HG03039 (cell line): ENCODE results near the gene ZNF827.
A peak's percentile ranks its signal among the peaks of the same experiment; 100 is the strongest.

Experiments used
- ATAC-seq: cut with Tn5 transposase; IDR thresholded peaks from one replicate; pipeline ENCODE4 v1.9.1; 2021; ENCODE audit warnings: mild to moderate bottlenecking, moderate library complexity; ENCODE audit not compliant: unreplicated experiment

Gene ZNF827

DNA sequence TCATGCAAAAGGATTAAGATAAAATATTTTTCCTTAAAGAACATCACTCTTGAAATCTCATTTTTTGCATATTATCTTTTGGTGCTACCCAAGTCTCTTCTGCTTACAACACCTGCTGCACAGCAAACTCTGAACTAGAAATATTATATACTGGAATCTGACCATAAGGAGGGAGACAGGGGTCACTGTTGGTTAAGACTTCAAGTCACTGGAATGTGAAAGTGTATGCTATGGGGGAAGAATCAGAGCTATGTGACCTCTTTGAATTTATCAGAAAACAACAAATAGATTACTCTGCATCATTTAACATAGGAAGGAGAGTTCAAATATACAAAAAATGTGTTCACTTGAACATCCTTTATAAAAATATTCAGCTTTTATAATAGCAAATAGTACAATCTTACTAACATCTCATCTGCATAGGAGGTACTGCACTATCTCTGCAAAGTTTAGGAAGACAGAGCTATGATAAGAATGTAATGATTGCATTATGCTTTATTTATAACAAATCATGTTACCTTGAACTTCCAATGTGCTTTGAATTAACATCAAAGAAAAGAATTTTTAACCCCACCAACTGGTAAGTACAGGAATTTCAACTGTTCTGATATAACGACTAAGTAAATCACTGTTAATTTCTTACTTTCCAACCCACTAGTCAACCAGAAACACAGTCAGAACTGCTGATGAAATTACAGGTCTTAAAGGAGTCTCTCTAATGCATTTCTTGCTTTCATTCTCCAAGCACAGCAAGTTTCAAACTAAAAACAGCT is 69.8 kb downstream of the ZNF827 start:
- ATAC-seq: peak; percentile 64

DNA sequence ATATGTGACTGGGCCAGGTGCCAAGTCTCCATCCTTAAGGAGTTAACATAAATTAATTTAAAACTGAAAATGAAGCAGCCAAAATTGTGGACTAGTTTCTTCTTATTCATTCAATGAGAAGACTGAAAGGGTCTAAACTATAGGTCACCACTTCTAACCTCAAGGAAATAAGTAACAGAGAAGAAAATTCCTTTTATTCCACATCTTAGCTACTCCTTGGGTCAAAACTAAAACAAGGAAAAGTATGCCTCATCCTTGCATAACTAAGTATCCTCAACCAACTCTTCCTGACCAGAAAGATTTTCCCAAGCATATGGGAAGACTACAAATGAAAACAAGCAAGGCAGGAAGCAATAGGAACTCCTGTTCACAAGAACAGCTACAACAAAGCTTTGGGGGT is 71.2 kb downstream of the ZNF827 start:
- ATAC-seq: no peak

DNA sequence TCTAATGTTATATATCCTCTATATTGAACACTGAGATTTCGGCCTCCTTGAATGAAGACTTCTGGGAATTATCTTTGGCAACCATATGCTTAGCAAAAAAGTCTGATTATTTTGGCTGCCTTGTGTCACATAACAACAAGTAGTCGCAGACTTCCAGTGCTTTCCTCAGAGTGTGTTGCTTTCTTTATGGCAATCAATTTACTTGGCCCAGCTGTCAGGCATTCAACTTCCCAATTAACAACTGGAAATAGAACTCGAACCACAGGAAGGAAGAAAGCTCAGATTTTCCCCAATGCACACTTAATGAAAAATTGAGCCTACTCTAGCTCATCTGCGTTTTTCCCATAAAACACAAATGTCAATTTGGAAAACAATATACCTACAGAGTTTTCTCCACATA is 71.6 kb downstream of the ZNF827 start:
- no peak for ATAC-seq

DNA sequence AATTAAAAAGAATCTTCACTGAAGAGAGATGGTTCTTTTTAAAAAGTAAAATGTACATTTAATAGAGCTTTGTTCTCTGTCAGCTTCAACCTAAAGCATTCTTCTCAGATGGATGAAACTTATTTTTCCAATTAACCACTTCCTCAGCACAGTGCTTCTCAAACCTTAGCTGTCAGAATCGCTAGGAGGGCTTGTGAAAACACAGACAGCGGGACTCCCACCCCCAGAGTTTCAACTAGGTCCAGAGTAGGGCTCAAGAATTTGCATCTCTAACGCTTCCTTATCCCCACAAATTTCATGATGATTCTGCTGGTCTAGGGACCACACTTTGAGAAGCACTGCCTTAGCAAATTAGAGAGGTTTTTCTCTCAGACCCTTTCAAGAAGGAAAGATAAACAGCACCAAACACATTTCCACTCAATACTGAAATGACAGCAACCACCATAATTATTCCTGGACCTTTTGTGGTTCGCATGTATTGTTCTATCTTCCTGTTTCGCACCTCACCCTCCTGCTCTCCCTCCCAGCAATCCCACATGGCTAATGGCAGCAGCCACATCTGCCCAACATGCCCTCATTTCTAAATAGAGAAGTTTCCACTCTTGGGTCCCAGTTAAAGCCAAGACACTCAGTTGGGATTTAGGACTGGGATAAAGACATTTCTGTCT is 73.2 kb downstream of the ZNF827 start:
- ATAC-seq: peak; percentile 37

DNA sequence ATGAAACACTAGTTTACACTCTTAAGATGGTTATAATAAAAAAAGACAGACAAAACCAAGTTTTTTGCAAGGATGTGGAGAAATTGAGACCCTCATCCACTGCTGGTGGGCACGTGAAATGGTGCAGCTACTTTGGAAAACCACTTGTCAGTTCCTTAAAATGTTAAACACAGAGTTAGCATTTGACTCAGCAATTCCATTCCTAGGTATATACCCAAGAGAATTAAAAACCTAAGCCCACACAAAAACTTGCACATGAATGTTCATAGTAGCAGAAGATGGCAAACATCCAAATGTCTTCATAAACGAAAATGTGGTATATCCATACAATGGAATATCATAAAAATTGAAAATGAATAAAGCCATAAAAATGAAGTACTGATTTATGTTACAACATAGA is 75.4 kb downstream of the ZNF827 start:
- ATAC-seq: no peak

DNA sequence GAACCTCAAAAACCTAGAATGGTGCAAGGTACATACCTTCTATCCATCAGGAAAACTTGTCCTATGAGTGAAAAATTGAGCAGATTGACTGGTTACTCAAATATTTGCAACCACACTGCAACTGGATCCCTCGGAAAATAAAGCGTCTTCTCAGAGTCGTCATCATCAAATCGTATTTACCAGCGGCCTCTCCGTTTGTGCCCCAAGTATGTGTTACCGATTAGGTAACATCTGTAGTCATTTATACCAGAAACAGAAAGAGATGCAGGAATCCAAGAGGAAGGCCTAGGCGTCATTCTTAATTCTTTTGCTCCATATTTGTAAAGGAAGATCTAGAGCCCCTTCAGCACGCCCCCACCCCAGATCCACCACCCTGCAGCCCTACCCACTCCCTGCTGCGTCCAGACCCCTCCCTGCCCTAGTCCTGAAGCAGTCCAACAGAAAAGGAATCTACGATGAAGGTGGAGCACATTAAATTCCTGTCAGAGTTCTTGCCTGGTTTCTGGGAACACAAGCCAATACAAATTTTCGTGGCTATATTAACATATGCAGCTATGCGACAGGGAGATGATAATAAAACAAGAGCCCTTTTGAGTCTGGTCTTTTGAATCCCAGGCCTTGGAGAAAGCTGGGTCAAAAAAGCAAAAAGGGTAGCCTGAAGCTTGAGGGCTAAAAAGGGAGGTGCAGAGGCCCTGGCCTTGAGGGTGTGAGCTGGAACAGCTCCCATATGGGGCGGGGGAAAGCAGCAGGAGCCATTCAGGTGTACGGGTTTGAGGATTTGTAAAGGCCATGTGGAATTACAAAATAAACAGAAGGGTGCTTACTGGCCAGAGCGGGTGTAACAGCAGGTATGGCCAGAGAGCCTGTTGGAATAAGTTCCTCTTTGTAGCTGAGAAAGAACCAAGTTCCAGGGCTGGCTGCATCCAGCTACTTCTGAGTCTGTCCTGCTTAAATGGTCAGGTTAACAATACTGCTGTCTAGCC is 77.0 kb downstream of the ZNF827 start:
- ATAC-seq: no peak

DNA sequence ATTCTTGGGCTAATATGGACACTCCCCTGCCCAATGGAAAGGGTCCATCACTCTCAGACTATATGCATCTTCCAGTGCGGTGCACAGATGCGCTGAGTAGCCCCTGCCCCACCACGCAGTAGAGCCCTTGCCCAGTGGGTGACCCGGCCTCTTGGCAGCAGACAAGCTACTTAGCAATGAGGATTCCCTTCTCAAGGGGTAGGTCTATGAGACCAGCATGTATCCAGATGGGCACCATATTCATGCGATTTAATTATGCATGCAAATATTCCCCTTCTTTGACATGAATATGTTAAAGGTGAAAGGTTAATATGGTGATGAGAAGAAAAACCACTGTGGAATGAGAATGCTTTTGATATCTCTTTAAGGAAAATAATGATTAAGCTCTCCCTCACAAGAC is 77.7 kb downstream of the ZNF827 start:
- ATAC-seq: no peak

DNA sequence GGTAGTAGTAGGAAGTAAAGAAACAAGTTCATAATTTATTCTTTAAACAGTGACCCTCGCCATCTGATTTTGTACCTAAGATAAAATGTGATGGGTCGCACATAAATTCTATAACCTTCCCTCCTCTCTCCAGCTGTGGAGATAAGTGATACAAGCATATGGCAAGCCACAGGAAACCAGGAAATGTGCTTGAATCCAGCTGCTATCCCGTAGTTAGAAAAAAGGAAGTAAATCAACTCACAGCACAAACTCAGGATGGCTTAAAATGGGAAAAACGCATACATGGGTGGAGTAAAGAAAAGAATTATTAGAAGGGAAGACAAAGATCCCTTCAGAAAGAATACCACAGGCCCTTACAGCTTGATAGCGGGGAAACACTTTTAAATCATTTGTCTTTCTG is 78.2 kb downstream of the ZNF827 start:
- no peak for ATAC-seq

DNA sequence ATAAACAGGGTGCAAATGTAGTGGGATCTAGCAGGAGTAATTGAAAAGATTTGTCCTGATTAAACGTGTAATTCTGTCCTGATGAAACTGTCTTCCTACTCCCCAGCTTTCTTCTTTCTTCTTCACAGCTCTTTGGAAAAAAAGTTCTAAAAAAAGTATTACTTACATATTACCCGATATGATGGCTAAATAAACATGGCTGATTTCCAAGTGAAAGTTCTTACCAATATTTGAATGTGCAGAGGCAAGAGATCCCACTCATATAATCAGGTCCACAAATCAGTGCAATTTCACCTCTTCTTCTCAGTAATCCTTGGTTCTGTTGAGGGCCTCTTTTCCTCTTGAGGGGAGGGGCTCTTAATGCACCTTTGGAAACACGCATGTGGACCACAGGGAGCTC is 78.7 kb downstream of the ZNF827 start:
- ATAC-seq: no peak

DNA sequence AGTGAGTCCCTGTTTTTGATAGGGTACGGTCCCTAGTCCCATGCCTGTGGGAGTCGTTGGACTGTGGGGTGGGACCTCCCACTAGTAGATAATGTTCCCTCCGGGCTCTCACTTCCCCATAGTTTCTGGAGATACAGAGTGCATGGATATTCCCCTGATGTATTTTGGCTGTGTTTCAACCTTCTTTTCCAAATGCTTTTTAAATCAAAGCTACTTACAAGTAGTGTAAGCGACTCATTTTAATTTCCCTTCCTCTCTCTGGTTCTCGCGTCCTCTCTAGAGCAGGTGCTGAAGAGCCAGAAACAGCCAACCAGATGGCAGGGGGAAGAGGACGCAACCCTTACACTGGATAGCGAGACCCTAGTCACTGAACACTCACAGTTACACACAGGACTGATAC is 79.2 kb downstream of the ZNF827 start:
- no peak for ATAC-seq

DNA sequence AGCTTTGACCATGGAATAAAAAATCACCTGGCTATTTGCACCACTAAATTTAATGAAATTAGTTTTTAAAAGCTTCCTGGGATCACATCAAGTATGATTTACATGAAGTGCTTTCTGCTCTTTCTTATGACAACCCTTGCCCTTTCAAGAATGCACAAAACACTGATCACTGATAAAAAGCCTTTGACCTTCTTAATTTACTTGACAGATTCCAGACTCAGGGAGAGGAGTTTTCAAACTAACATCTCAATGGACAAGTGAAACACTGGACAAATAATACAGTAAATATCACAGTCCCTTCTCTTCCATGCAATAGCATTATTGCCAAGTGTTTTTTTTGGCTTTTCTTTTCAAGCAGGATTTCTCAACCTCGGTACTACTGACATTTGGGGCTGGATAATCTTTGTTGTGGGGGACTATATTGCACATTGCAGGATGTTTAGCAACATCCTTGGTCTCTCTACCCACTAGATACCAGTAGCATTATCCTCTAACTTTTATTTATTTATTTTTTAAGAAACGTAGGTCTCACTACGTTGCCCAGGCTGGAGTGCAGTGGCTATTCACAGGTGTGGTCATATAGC is 86.3 kb downstream of the ZNF827 start:
- ATAC-seq: no peak

DNA sequence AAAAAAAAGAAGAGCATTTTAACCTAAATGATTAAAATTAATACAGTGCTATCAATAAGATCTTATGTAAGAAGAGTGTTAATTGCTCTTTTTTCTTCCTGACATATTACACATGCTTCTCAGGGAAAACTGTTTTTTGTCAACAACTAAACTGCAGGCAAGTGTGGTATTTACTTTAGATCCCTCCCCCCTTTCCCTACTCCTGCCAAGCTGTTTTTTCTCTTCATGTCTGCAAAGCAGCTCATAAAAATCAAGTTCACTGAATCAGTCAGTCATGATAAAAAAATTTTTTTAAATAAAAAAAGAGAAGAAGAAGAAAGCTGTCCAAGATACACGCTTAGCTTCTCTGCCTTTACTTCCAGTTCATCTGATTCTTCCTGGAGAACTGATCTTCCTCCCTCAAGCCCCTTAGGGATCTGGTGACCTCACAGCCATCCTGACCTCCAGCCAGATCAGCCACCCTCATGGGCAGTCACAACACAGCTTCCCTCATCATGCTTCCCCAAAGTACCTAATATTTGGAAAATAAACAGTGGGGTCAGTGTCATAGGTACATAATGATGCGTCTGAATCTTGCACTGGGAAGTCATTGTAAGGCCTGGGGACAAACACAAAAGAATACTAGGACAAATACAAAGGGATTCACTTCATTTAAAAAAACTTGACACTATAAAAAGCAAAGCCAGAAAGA is 87.0 kb downstream of the ZNF827 start:
- no peak for ATAC-seq

DNA sequence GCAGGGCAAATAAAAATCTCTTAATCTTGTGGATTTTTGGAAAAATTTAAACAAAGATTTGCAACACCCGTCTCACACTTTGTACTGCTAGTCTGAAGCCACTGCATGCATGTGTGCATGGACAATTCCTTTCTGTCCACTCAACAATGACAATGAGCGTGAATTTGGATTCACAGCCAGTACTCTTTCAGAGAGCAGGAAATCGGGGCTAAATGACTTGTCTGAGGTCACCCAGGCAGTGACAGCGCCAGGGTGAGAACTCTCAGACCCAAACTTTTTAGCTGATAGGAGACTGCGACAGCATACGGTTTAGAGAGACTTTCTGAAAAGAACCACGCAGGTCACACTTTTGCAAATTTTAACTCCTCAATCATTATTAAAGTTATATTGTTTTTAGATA is 90.9 kb downstream of the ZNF827 start:
- ATAC-seq: no peak

DNA sequence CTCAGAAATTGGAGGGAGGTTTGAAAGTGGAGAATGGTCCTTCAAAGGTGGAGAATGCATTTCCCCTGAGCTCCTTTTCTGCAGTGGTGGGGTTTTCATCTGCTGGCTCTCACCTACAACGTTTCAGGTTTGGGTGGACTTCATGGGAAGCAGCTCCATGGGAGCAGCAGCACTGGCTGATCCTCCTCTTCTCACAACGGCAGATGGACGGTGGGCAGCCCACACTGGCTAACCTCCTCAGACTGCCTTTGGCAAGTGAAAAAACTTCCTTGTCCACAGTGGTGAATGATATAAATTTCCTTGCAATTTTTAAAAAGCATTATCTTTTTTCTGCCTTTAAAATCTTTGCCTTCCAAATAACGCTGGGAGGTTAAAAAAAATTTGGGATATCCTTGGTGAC is 93.5 kb downstream of the ZNF827 start:
- no peak for ATAC-seq

DNA sequence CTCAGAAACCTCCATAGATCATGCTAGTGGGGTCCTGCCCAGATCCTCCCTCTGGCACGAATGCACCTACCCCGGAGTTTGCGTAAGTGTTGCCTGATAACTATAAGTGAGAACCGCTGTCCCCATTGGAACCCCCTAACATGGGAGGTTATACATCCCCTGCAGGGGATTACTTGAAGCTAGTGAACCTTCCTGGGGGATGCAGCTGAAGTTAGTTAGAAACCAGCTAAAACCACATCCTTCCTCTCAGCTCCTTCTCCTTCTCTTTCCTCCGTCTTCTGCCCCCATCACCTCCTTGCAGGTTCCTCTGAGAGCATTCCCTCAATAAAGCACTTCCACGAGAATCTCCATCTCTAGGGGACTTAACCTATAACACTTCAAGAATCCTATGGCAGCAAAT is 95.0 kb downstream of the ZNF827 start:
- no peak for ATAC-seq

DNA sequence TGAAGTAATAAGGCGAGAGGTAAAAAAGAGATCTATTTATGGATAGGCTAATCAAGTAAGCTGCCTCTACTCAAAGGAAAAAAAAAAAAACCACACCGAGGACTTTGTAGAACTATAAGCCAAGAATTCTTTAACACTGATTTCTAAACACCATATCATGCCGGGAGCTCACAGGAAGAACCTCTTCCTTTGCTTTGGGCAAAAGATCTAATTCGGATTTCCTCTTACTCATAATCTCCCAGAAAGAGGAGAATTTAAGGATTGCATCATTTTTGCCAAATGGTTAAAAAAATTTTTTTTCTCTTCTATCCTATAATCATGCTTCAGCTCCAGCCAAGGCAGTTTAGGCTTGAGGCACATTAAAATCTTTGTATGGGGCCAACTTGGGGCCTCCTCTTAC is 95.5 kb downstream of the ZNF827 start:
- ATAC-seq: no peak

DNA sequence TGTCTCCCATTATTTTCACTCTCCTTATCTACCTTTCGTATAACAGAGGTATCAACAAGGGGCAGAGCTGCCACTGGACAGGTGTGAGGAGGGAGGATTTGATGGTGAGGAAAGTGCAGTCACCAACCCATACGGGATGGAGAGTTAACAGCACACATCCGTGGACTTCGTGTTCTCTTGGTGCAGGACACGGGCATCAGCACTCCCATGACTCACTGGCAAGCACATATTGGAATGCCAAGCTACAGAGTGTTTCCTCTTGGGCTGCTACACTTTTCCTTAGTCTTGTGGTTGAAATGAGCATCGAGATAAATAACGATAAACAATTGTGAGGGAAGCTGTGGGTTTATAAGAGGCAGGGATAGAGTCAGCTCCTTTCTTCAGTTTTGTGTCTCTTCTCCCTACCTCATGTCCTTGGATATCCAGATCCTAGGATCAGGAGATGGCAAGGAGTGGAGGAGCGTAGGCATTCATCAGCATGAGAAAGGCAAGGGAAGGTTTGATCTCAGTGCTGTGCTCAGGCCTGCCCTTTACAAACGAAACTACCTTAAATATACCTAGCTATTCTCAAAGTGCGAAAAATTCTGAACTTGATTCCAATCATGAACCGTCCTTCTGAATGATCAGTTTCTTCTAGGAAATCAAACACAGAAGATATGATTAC is 96.3 kb downstream of the ZNF827 start:
- no peak for ATAC-seq

DNA sequence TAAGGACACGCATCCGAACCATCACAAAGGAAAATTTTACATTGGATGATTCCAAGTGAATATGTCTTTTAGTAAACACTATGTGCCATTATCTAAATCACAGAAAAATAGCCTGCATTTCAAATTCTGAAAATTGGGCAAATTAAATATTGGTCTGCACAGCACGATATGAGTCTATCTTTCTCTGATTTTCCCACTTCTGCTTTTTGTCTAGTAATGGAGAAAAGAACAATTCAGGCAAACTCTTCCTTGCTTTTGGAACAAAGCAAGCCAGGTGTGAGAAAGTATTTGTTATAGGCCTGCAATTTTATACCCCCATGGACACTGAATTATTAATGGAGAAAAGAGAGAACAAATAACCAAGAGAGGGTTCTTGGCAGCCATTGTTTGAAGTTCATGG is 97.8 kb downstream of the ZNF827 start:
- ATAC-seq: no peak

DNA sequence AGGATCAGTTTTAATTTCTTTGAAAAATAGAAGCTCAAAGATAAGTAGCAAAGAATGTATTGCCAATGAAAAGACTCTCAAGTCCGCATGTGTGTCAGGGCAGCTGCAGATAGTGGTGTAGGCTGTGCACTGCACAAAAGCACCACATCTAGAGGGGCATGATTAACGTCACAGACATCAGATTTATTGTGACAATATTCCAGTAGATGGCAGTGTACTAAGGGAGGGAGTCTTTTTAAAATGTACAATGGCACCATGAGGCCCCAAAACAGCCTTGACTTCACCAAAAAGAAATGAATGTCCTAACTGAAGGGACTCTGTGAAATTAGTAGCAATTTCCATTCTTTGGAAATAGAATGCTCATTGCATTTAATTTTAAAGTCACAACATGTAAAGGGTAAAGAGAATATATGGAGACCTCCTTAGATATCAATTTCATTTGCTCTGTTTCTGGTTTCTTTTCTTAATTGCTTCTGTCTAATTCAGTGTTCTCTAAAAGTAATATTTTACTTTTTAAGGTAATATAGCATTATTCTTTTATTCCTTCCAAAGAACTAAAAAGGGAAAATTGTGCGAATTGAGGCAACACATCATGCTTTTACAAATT is 98.4 kb downstream of the ZNF827 start:
- ATAC-seq: peak; percentile 80

DNA sequence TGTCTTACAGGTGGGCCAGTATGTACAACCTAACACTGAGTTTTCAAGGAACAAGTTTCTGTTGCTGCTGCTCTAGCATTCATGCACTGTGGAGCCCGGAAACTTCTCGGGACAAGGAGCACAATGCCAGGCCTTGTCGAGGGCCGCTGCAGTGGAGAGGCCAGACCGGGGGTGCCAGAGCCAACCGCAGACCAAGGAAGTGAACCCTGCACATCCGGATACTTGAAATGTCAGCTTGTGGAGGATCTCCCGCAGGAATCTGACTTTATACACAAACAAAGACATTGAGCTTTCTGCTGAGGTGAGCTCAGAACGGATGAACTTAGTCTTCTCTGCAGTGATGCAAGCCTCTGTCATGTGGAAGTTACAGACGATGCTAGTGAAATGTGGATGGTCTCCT is 99.5 kb downstream of the ZNF827 start:
- no peak for ATAC-seq
